ENCODE data around the gene RAF1.

Gene RAF1

GRCh38 chr3:12549971-12550760 lies 113.8 kb downstream of the RAF1 start:
- no peak for TF ChIP-seq FOXP2 (optimal IDR thresholded peaks at IDR 0.05; ENCODE audit: borderline replicate concordance, extremely low read depth, extremely low read length, insufficient read depth)
- TF ChIP-seq POLR2AphosphoS5 (IDR thresholded peaks at IDR 0.05; ENCODE audit: low read depth, low read length): no peak
- TF ChIP-seq SIN3A (IDR thresholded peaks at IDR 0.05; ENCODE audit: borderline replicate concordance, insufficient read depth, low read length): no peak
- TF ChIP-seq REST (IDR thresholded peaks at IDR 0.05; ENCODE audit: insufficient read depth in 1 of 2, low read depth in 2 of 2, low read length in 2 of 2): no peak
- TF ChIP-seq TAF1 (IDR thresholded peaks at IDR 0.05; ENCODE audit: borderline replicate concordance, insufficient read depth, low read length): no peak

- no peak for TF ChIP-seq FOXP2 (optimal IDR thresholded peaks at IDR 0.05; ENCODE audit: borderline replicate concordance, extremely low read depth, extremely low read length, insufficient read depth)
Measured at GRCh38 chr3:12545473-12545791, 118.5 kb downstream of the RAF1 start, which contains the start of gene MKRN2OS. MKRN2OS (minus strand) TSS chr3:12545499; CDS start chr3:12545464, 35 bp downstream.

GRCh38 chr3:12544652-12545472 lies 119.1 kb downstream of the RAF1 start:
- TF ChIP-seq POLR2AphosphoS5 (IDR thresholded peaks at IDR 0.05; ENCODE audit: low read depth, low read length): no peak
- no peak for TF ChIP-seq SIN3A (IDR thresholded peaks at IDR 0.05; ENCODE audit: borderline replicate concordance, insufficient read depth, low read length)
- no peak for TF ChIP-seq TAF1 (IDR thresholded peaks at IDR 0.05; ENCODE audit: borderline replicate concordance, insufficient read depth, low read length)
- no peak for TF ChIP-seq FOXP2 (optimal IDR thresholded peaks at IDR 0.05; ENCODE audit: borderline replicate concordance, extremely low read depth, extremely low read length, insufficient read depth)
- TF ChIP-seq REST (IDR thresholded peaks at IDR 0.05; ENCODE audit: insufficient read depth in 1 of 2, low read depth in 2 of 2, low read length in 2 of 2): no peak

GRCh38 chr3:12541625-12542024 lies 122.3 kb downstream of the RAF1 start:
- TF ChIP-seq SIN3A (IDR thresholded peaks at IDR 0.05; ENCODE audit: borderline replicate concordance, insufficient read depth, low read length) (no peak), POLR2AphosphoS5 (IDR thresholded peaks at IDR 0.05; ENCODE audit: low read depth, low read length) (no peak), TAF1 (IDR thresholded peaks at IDR 0.05; ENCODE audit: borderline replicate concordance, insufficient read depth, low read length) (no peak), FOXP2 (optimal IDR thresholded peaks at IDR 0.05; ENCODE audit: borderline replicate concordance, extremely low read depth, extremely low read length, insufficient read depth) (no peak), REST (IDR thresholded peaks at IDR 0.05; ENCODE audit: insufficient read depth in 1 of 2, low read depth in 2 of 2, low read length in 2 of 2) (no peak)

DNA sequence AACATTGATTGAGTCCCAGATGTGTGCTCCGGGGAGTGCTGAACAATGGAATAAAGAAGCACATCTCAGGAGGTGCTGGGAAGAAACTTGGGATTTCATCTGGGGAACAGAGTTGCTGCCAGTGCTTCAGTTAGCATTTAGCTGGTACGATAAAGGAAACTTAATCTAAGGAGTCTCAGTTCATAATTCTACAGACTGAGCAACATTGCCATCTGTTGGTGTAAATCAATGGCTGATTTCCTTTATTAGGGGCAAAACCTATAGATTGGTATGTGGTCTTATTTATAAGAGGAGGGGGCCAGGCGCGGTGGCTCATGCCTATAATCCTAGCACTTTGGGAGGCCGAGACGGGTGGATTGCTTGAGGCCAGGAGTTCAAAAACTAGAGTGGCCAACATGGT lies 127.5 kb downstream of the RAF1 start:
- TF ChIP-seq FOXP2 (optimal IDR thresholded peaks at IDR 0.05; ENCODE audit: borderline replicate concordance, extremely low read depth, extremely low read length, insufficient read depth) (no peak), TAF1 (IDR thresholded peaks at IDR 0.05; ENCODE audit: borderline replicate concordance, insufficient read depth, low read length) (no peak)
